Body of pancreas (tissue), 4 donors: Measurements from ENCODE around the gene ACVR2A.
A peak's percentile ranks its signal among the peaks of the same experiment; 100 is the strongest.

Experiments used
- CTCF ChIP-seq, 7 experiments: fragments of 450-650 bp in 4 of 7; fragments of 200-600 bp in 3 of 7; sonication (generic) in 3 of 7; IDR thresholded peaks; one replicate each; pipeline ENCODE4 v1.5.1; 2016 to 2019; ENCODE audit warnings: antibody characterized with exemption in 7 of 7
- POLR2A ChIP-seq, 3 donors: fragments of 450-650 bp; IDR thresholded peaks; one replicate each; pipeline ENCODE4 v1.6.1; 2016; ENCODE audit warnings: antibody characterized with exemption in 3 of 3, mild to moderate bottlenecking in 2 of 3

- TF ChIP-seq CTCF (IDR thresholded peaks at IDR 0.05) (peak; percentile 63 to 87 (median 81)), POLR2A (IDR thresholded peaks at IDR 0.05) (no peak)
Measured at GRCh38 chr2:147910990-147911473, 66.2 kb downstream of the ACVR2A start.
